Nephron (organoid): Measurements from ENCODE around the gene MRGPRD.

Experiments used
- H3K27ac Mint-ChIP-seq, 3 experiments: 2 replicates each; pipeline ENCODE4 v1.8.0; 2020; ENCODE audit warnings: mixed read lengths in 3 of 3, mild to moderate bottlenecking in 2 of 3, moderate library complexity in 1 of 3
- H3K27me3 Mint-ChIP-seq: 2 replicates; pipeline ENCODE4 v1.8.0; 2021; ENCODE audit warnings: low read depth, mild to moderate bottlenecking, moderate library complexity, mixed read lengths
- H3K36me3 Mint-ChIP-seq: 2 replicates; pipeline ENCODE4 v1.8.0; 2020; ENCODE audit warnings: low read depth, mixed read lengths
- H3K4me1 Mint-ChIP-seq: 2 replicates; pipeline ENCODE4 v1.8.0; 2020; ENCODE audit warnings: mixed read lengths
- H3K4me3 Mint-ChIP-seq, 3 experiments: 2 replicates each; pipeline ENCODE4 v1.8.0; 2020; ENCODE audit warnings: mild to moderate bottlenecking in 3 of 3, mixed read lengths in 3 of 3, moderate library complexity in 2 of 3
- H3K9me3 Mint-ChIP-seq: 2 replicates; pipeline ENCODE4 v1.8.0; 2020; ENCODE audit warnings: mixed read lengths
- CTCF ChIP-seq, 3 experiments: fragments of 200-600 bp; sonication (generic); IDR thresholded peaks; one replicate each; pipeline ENCODE4 v1.5.0; 2021; ENCODE audit warnings: antibody characterized with exemption in 3 of 3; ENCODE audit not compliant: unreplicated experiment in 3 of 3

Gene MRGPRD

GRCh38 chr11:69007975-69008381, 27.2 kb upstream of the MRGPRD start:
- Mint-ChIP-seq H3K27me3 (peaks cover 22% of the 10 kb centered on the region), H3K9me3 (no peaks in the 10 kb centered on the region), H3K36me3 (no peaks in the 10 kb centered on the region), H3K4me1 (peaks cover 35% of the 10 kb centered on the region), H3K27ac (peak overlapping the region; percentile 54 to 79 (median 72)), H3K4me3 (peak overlapping the region; percentile 19 to 57 (median 27))
- no peak for TF ChIP-seq CTCF (IDR thresholded peaks at IDR 0.05; ENCODE audit: unreplicated experiment in 3 of 3)

- no peak for TF ChIP-seq CTCF (IDR thresholded peaks at IDR 0.05; ENCODE audit: unreplicated experiment in 3 of 3)
- Mint-ChIP-seq H3K9me3 (no peaks in the 10 kb centered on the region), H3K27me3 (peaks cover 22% of the 10 kb centered on the region), H3K4me3 (no peak overlapping the region), H3K4me1 (peaks cover 29% of the 10 kb centered on the region), H3K27ac (peak overlapping the region in 2 of 3 experiments; percentile 72 to 79), H3K36me3 (no peaks in the 10 kb centered on the region)
Measured at GRCh38 chr11:69006816-69007215, 26.0 kb upstream of the MRGPRD start.

- Mint-ChIP-seq H3K27ac (peak overlapping the region in 2 of 3 experiments; percentile 25 to 75), H3K9me3 (no peaks in the 10 kb centered on the region), H3K36me3 (no peaks in the 10 kb centered on the region), H3K27me3 (peaks cover 22% of the 10 kb centered on the region), H3K4me3 (no peak overlapping the region), H3K4me1 (peaks cover 31% of the 10 kb centered on the region)
- TF ChIP-seq CTCF (IDR thresholded peaks at IDR 0.05; ENCODE audit: unreplicated experiment in 3 of 3) = no peak
Measured at GRCh38 chr11:69005631-69006368, 25.0 kb upstream of the MRGPRD start.

- Mint-ChIP-seq H3K36me3 (no peaks in the 10 kb centered on the region), H3K27ac (peak overlapping the region in 2 of 3 experiments; percentile 25 to 75), H3K27me3 (peaks cover 20% of the 10 kb centered on the region), H3K9me3 (no peaks in the 10 kb centered on the region), H3K4me3 (no peak overlapping the region), H3K4me1 (peaks cover 36% of the 10 kb centered on the region)
- TF ChIP-seq CTCF (IDR thresholded peaks at IDR 0.05; ENCODE audit: unreplicated experiment in 3 of 3) = no peak
Measured at GRCh38 chr11:69005183-69005630, 24.4 kb upstream of the MRGPRD start.

- TF ChIP-seq CTCF (IDR thresholded peaks at IDR 0.05; ENCODE audit: unreplicated experiment in 3 of 3) = no peak
- Mint-ChIP-seq H3K27ac (no peak overlapping the region), H3K36me3 (no peaks in the 10 kb centered on the region), H3K4me3 (no peak overlapping the region), H3K27me3 (peaks cover 17% of the 10 kb centered on the region), H3K4me1 (peaks cover 37% of the 10 kb centered on the region), H3K9me3 (no peaks in the 10 kb centered on the region)
Measured at GRCh38 chr11:69004411-69005182, 23.8 kb upstream of the MRGPRD start.
